Measurements from ENCODE around the gene RNF223.
"Not testable (repeated sequence)": the region's sequence is repeated elsewhere in the genome, so short reads cannot be mapped to it uniquely, and the experiment has no call there.

RNF223 gene

DNA sequence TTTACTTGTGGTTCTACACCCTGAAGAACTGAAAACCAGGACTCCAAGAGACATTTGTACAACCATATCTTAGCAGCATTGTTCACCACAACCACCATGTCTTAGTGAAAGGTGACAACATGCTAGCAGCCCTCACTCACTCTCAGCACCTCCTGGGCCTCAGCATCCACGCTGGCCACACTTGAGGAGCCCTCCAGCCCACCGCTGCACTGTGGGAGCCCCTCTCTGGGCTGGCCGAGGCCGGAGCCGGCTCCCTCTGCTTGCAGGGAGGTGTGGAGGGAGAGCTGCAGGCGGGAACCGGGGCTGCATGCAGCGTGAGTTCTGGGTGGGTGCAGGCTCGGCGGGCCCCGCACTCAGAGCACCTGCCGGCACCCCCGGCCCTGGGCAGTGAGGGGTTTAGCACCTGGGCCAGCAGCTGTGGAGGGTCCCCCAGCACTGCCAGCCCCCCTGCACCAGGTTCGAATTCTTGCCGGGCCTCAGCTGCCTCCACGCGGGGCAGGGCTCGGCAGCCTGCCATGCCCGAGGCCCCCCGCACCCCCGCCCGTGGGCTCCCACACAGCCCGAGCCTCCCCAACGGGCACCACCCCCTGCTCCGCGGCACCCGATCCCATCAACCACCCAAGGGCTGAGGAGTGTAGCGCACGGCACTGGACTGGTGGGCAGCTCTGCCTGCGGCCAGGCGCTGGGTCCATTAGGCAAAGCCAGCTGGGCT, 32.6 kb upstream of the RNF223 start:
- Histone ChIP-seq H3K79me2 (ENCODE audit: low read length) (peaks cover 39% of the 10 kb centered on the region), H3K36me3 (replicated peaks; ENCODE audit: low read depth, low read length) (peaks cover 10% of the 10 kb centered on the region), H3K4me2 (ENCODE audit: low read length) (no peak overlapping the region), H3K9me3 (ENCODE audit: insufficient read depth, low read length) (no peaks in the 10 kb centered on the region), H3K9ac (ENCODE audit: low read length) (no peak overlapping the region), H3K4me3 (ENCODE audit: low read length) (no peak overlapping the region), H3K4me1 (ENCODE audit: low read length) (no peaks in the 10 kb centered on the region), H3K27ac (ENCODE audit: low read length) (no peak overlapping the region), H3K27me3 (ENCODE audit: low read depth, low read length) (no peaks in the 10 kb centered on the region), H2AFZ (ENCODE audit: low read depth, low read length) (no peak overlapping the region), H4K20me1 (ENCODE audit: insufficient read depth, low read length) (no peaks in the 10 kb centered on the region; the same call in 1 of the 2 replicates)
- TF ChIP-seq CTCF (IDR thresholded peaks at IDR 0.05; ENCODE audit: low read depth, low read length) (no peak), EZH2phosphoT487 (IDR thresholded peaks at IDR 0.05; ENCODE audit: low read depth) (no peak)

GRCh38 chr1:1104152-1104551, 30.0 kb upstream of the RNF223 start:
- not testable (repeated sequence) for H3K4me1 ChIP-seq (ENCODE audit: low read length); H3K4me3 ChIP-seq (ENCODE audit: low read length); H4K20me1 ChIP-seq (ENCODE audit: insufficient read depth, low read length); H3K4me2 ChIP-seq (ENCODE audit: low read length); H2AFZ ChIP-seq (ENCODE audit: low read depth, low read length); H3K27ac ChIP-seq (ENCODE audit: low read length); H3K9ac ChIP-seq (ENCODE audit: low read length); H3K27me3 ChIP-seq (ENCODE audit: low read depth, low read length)
- peaks cover 13% of the 10 kb centered on the region; the same call in 1 of the 2 replicates for H3K9me3 ChIP-seq (ENCODE audit: insufficient read depth, low read length)
- H3K79me2 ChIP-seq (ENCODE audit: low read length) = peaks cover 22% of the 10 kb centered on the region
- H3K36me3 ChIP-seq (replicated peaks; ENCODE audit: low read depth, low read length) = peaks cover 17% of the 10 kb centered on the region

- H3K9me3 ChIP-seq (ENCODE audit: insufficient read depth, low read length) = peaks cover 13% of the 10 kb centered on the region; the same call in 1 of the 2 replicates
- no peak overlapping the region for H3K9ac ChIP-seq (ENCODE audit: low read length)
- no peaks in the 10 kb centered on the region for H4K20me1 ChIP-seq (ENCODE audit: insufficient read depth, low read length)
- no peak overlapping the region for H3K27ac ChIP-seq (ENCODE audit: low read length)
- H3K4me2 ChIP-seq (ENCODE audit: low read length) = no peak overlapping the region
- H3K4me1 ChIP-seq (ENCODE audit: low read length) = no peaks in the 10 kb centered on the region
- H3K79me2 ChIP-seq (ENCODE audit: low read length) = peaks cover 10% of the 10 kb centered on the region
- TF ChIP-seq CTCF (IDR thresholded peaks at IDR 0.05; ENCODE audit: low read depth, low read length) (no peak), EZH2phosphoT487 (IDR thresholded peaks at IDR 0.05; ENCODE audit: low read depth) (no peak)
- no peak overlapping the region for H2AFZ ChIP-seq (ENCODE audit: low read depth, low read length)
- no peak overlapping the region for H3K4me3 ChIP-seq (ENCODE audit: low read length)
- no peaks in the 10 kb centered on the region for H3K27me3 ChIP-seq (ENCODE audit: low read depth, low read length)
- H3K36me3 ChIP-seq (replicated peaks; ENCODE audit: low read depth, low read length) = peaks cover 17% of the 10 kb centered on the region
These were observed 27.4 kb upstream of the RNF223 start for GRCh38 chr1:1101503-1101902.

DNA sequence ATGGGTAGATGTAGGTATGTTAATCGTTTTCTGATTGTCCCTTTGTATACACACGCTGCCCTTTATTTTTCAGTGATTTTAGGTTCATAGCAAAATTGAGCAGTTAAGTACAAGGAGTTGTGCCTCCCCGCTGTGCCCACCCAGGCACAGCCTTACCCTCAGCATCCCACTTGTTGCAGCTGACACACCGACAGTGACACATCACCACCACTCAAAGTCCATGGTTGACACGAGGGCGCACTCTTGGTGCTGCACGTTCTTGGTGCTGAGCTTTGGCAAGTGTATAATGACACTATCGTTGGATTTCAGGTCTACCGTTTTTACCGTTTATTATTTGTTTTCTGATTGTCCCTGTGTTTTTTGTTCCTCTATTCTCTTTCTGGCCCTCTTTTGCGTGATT, 26.2 kb upstream of the RNF223 start:
- H2AFZ ChIP-seq (ENCODE audit: low read depth, low read length) = no peak overlapping the region
- H3K4me1 ChIP-seq (ENCODE audit: low read length) = no peaks in the 10 kb centered on the region
- peaks cover 11% of the 10 kb centered on the region for H3K36me3 ChIP-seq (replicated peaks; ENCODE audit: low read depth, low read length)
- H3K9me3 ChIP-seq (ENCODE audit: insufficient read depth, low read length) = peaks cover 13% of the 10 kb centered on the region; the same call in 1 of the 2 replicates
- no peak for TF ChIP-seq EZH2phosphoT487 (IDR thresholded peaks at IDR 0.05; ENCODE audit: low read depth)
- no peak for TF ChIP-seq CTCF (IDR thresholded peaks at IDR 0.05; ENCODE audit: low read depth, low read length)
- no peak overlapping the region for H3K9ac ChIP-seq (ENCODE audit: low read length)
- H3K79me2 ChIP-seq (ENCODE audit: low read length) = 0 out of 2 replicates have a peak, but pooled peaks cover 3% of the 10 kb centered on the region
- no peak overlapping the region for H3K4me3 ChIP-seq (ENCODE audit: low read length)
- no peaks in the 10 kb centered on the region for H4K20me1 ChIP-seq (ENCODE audit: insufficient read depth, low read length)
- no peak overlapping the region for H3K27ac ChIP-seq (ENCODE audit: low read length)
- H3K27me3 ChIP-seq (ENCODE audit: low read depth, low read length) = no peaks in the 10 kb centered on the region
- H3K4me2 ChIP-seq (ENCODE audit: low read length) = no peak overlapping the region

All from OCI-LY3 (cell line).